ENCODE measurements around the gene FGG.
A peak's percentile ranks its signal among the peaks of the same experiment; 100 is the strongest.

The FGG gene

GRCh38 chr4:154584259-154584658 is 28.2 kb downstream of the FGG start:
- no peak for DNase-seq

GRCh38 chr4:154583677-154584076 is 28.8 kb downstream of the FGG start:
- DNase-seq: no peak

- no peak for DNase-seq
These were observed 29.2 kb downstream of the FGG start for GRCh38 chr4:154583230-154583629.

DNA sequence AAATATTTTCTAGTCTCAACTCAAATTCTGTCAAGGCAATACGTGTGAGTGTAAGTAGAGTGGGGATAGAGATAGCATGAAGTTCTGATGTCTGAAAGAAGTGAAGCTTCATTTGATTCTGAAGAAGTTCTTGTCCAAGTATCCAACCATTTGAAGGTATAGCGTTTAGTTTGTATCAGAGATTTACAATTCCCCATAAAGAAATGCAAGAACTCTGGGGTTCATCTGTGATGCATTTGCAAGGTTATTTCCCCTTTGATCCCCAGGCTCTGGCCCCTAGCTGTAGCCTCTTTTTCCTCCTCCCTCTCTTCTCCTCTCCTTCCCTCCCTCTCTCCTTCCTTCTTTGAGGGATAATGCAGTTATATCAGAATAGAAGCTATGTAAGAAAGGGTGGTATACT is 29.7 kb downstream of the FGG start:
- no peak for DNase-seq

GRCh38 chr4:154579927-154580326 is 32.5 kb downstream of the FGG start:
- DNase-seq: no peak

- no peak for DNase-seq
These were observed 33.5 kb downstream of the FGG start for GRCh38 chr4:154578919-154579318.

- DNase-seq: no peak
These were observed 35.1 kb downstream of the FGG start for GRCh38 chr4:154577324-154577723.

- DNase-seq: no peak
These were observed 38.1 kb downstream of the FGG start for GRCh38 chr4:154574311-154574710.

DNA sequence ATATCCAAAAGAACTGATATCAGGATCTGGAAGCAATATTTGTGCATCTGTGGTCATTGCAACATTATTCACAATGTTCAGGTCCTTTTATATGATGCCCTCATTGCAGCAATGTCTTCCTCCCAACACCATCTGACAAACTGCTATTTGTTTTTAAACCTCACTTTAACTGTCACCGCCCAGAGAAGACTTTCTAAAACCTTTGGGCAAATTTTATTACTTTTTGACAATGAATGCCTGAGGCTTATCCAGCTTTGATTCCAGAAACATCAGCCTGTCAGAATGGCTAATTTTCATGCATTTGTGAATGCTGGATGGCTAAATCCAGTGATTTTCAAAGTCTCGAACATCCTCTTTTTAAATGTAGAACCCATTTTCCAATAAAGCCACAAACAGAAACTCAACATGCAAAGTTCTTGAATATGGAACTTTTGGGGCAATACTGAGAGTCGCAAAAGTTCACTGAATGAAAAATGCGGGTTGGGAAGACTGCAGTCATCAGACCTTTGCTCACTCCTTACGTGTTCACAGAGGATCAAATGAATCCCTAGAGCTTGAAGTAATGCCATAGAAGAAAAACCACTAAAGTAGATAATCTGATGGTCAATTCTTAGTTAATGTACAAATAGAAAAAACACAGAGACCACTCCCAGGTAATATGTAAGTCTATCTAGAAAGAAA is 39.1 kb downstream of the FGG start:
- no peak for DNase-seq

DNA sequence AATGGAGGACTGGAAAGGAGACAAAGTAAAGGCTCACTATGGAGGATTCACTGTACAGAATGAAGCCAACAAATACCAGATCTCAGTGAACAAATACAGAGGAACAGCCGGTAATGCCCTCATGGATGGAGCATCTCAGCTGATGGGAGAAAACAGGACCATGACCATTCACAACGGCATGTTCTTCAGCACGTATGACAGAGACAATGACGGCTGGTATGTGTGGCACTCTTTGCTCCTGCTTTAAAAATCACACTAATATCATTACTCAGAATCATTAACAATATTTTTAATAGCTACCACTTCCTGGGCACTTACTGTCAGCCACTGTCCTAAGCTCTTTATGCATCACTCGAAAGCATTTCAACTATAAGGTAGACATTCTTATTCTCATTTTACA is 42.9 kb downstream of the FGG start:
- DNase-seq: no peak

DNA sequence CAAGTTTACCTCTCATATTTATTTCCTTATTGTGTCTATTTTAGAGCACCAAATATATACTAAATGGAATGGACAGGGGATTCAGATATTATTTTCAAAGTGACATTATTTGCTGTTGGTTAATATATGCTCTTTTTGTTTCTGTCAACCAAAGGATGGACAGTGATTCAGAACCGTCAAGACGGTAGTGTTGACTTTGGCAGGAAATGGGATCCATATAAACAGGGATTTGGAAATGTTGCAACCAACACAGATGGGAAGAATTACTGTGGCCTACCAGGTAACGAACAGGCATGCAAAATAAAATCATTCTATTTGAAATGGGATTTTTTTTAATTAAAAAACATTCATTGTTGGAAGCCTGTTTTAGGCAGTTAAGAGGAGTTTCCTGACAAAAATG is 43.4 kb downstream of the FGG start:
- DNase-seq: no peak

DNA sequence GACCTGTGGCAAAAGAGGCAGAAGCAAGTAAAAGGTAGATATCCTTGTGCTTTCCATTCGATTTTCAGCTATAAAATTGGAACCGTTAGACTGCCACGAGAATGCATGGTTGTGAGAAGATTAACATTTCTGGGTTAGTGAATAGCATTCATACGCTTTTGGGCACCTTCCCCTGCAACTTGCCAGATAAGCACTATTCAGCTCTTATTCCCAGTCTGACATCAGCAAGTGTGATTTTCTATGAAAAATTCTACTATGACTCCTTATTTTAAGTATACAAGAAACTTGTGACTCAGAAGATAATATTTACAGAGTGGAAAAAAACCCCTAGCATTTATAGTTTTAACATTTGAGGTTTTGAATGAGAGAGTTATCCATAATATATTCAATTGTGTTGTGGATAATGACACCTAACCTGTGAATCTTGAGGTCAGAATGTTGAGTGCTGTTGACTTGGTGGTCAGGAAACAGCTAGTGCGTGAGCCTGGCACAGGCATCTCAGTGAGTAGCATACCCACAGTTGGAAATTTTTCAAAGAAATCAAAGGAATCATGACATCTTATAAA is 45.7 kb downstream of the FGG start:
- no peak for DNase-seq

DNA sequence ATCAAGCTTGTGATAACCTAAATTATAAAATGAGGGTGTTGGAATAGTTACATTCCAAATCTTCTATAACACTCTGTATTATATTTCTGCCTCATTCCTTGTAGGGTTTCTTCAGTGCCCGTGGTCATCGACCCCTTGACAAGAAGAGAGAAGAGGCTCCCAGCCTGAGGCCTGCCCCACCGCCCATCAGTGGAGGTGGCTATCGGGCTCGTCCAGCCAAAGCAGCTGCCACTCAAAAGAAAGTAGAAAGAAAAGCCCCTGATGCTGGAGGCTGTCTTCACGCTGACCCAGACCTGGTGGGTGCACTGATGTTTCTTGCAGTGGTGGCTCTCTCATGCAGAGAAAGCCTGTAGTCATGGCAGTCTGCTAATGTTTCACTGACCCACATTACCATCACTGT is 46.8 kb downstream of the FGG start:
- DNase-seq: no peak

DNA sequence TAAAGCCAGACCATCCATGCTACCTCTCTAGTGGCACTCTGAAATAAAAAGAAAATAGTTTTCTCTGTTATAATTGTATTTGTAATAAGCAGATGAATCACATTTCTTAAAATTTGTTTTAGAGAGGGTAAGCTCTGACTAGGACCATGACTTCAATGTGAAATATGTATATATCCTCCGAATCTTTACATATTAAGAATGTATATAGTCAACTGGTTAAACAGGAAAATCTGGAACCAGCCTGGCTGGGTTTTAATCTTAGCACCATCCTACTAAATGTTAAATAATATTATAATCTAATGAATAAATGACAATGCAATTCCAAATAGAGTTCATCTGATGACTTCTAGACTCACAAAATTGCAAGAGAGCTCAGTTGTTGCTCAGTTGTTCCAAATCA is 48.1 kb downstream of the FGG start:
- DNase-seq: no peak

- DNase-seq: no peak
These were observed 49.7 kb downstream of the FGG start, which contains the start of gene FGB for GRCh38 chr4:154562697-154563254. TSS of gene FGB (plus strand) at chr4:154563011. CDS start at chr4:154563019, 8 bp downstream.

- no peak for DNase-seq
These were observed 51.6 kb downstream of the FGG start for GRCh38 chr4:154560824-154561231.

- DNase-seq: no peak
These were observed 52.0 kb downstream of the FGG start for GRCh38 chr4:154560419-154560801.

DNA sequence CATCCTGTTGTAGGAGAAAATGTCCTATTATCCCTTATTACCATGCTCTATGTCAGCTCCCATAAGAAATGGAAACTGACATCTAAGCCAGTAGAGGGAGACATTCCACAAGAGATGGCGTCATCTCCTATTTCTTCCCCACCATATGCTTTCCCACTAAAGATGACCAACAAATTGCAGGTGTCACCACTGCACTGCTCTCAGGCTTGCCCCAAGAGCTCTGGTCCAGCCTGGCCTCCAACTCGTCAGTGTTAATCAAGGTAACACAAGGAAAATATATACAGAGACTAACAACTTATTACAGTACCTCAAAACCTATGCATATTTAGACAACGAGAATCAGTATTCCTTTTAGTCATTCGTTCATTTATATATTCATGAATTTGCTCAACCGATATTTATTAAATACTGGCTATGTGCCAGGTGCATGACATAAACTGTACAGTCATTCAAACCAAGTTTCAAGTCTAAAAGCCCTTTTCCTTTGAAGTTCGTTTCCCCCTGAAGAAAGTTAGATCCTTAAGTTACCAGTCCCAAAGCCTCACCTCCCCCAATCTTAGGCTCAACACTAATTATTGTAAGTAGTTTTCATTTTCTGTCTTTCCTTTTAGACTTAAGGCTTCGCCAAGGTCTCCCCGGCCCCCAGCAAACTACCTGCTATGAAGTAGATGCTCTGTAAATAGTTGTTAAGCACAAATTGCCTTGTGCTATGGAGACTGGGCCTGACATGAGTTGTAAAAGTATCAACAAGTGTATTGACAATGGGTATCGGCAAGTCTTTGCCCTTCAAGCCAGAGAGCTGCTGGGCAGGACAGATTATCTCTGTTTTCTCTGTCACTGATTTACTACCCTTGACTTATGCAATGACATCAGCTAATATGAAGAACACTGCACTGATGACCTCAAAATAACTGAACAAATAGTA is 52.7 kb downstream of the FGG start:
- DNase-seq: peak; percentile 28 to 37

DNA sequence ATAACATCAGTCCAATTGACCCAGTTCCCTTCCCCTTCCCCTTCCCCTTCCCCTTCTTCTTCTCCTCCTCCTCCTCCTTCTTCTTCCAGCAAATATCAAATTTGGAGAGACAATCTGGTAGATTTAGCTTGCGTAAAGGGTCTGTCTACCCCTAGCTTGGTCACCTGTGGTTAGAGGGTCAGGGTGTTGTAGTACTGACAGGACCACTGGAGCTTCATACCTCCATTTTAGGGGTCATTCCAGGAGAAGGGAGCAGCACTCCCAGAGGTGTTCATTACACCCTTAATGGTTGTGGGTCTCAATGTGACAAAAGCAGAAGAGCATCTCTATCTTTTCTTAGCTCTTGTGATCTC is 53.3 kb downstream of the FGG start:
- DNase-seq: no peak

Measured in AML-193 (cell line).